Suprapubic skin (tissue), 4 donors: ENCODE measurements around the gene ATXN1. TPM values are rescaled to one million over a fixed set of nuclear protein-coding genes. Genes with fewer than 3 reads are reported as not detected.

Experiments used
- DNase-seq, 2 donors: peaks; one replicate each; pipeline ENCODE4 v3.0.0-alpha.2; 2019; ENCODE audit warnings: low spot score in 2 of 2
- H3K27ac ChIP-seq: fragments of 200-600 bp; sonication (generic); one replicate; pipeline ENCODE4 v1.5.1; 2019
- H3K27me3 ChIP-seq: fragments of 200-600 bp; sonication (generic); one replicate; pipeline ENCODE4 v1.5.1; 2019
- H3K36me3 ChIP-seq: fragments of 200-600 bp; sonication (generic); one replicate; pipeline ENCODE4 v1.5.1; 2019
- H3K4me1 ChIP-seq: fragments of 200-600 bp; sonication (generic); one replicate; pipeline ENCODE4 v1.5.1; 2019
- H3K4me3 ChIP-seq: fragments of 200-600 bp; sonication (generic); one replicate; pipeline ENCODE4 v1.5.1; 2019; ENCODE audit warnings: mild to moderate bottlenecking
- H3K9me3 ChIP-seq: fragments of 200-600 bp; sonication (generic); one replicate; pipeline ENCODE4 v1.5.1; 2019
- CTCF ChIP-seq, 2 donors: fragments of 200-600 bp in 1 of 2; fragments of 450-650 bp in 1 of 2; sonication (generic) in 1 of 2; IDR thresholded peaks; one replicate each; pipeline ENCODE4 v1.5.1; 2016 to 2019; ENCODE audit warnings: antibody characterized with exemption in 2 of 2, mild to moderate bottlenecking in 1 of 2, moderate library complexity in 1 of 2
- EP300 ChIP-seq: sonication (generic); formaldehyde crosslinking; IDR thresholded peaks from one replicate; pipeline ENCODE4 v1.6.1; 2017; ENCODE audit warnings: antibody characterized with exemption
- POLR2A ChIP-seq, 2 donors: fragments of 450-650 bp; IDR thresholded peaks; one replicate each; pipeline ENCODE4 v1.6.1; 2017; ENCODE audit warnings: antibody characterized with exemption in 2 of 2, mild to moderate bottlenecking in 2 of 2, moderate library complexity in 2 of 2
- POLR2AphosphoS5 ChIP-seq, 3 donors: sonication (generic); formaldehyde crosslinking; IDR thresholded peaks; one replicate each; pipeline ENCODE4 v1.6.1; 2017; ENCODE audit warnings: antibody characterized with exemption in 3 of 3
- WGBS: methylation state at CpG from one replicate; pipeline ENCODE4 v1.1.5; 2018; 5-methylcytosine and 5-hydroxymethylcytosine counted together
- total RNA-seq, 4 donors: library from RNA; depleted of rRNA; stranded (reverse); fragments of >200 nt; gene quantifications; one replicate each; pipeline ENCODE4 v1.1.0, GENCODE V29; 2016

Gene ATXN1
- total RNA-seq, 4 donors from 2014 or later, result 32.8 to 95.4 (median 42.4) TPM

GRCh38 chr6:16722630-16723029, 38.6 kb downstream of the ATXN1 start:
- Histone ChIP-seq H3K36me3 (no peaks in the 10 kb centered on the region), H3K4me1 (peaks cover 79% of the 10 kb centered on the region), H3K27me3 (no peaks in the 10 kb centered on the region), H3K9me3 (no peaks in the 10 kb centered on the region), H3K27ac (peak overlapping the region; percentile 51), H3K4me3 (no peak overlapping the region)
- TF ChIP-seq POLR2A (IDR thresholded peaks at IDR 0.05) (no peak), EP300 (no peak), CTCF (IDR thresholded peaks at IDR 0.05) (no peak), POLR2AphosphoS5 (IDR thresholded peaks at IDR 0.05) (no peak)
- WGBS, result 63% methylated on average over 3 of the region's 3 CpGs
- DNase-seq, result no peak

GRCh38 chr6:16721977-16722376, 39.3 kb downstream of the ATXN1 start:
- Histone ChIP-seq H3K27me3 (no peaks in the 10 kb centered on the region), H3K9me3 (no peaks in the 10 kb centered on the region), H3K36me3 (no peaks in the 10 kb centered on the region), H3K4me1 (peaks cover 82% of the 10 kb centered on the region), H3K4me3 (no peak overlapping the region), H3K27ac (peak overlapping the region; percentile 43)
- no peak for DNase-seq
- TF ChIP-seq POLR2AphosphoS5 (IDR thresholded peaks at IDR 0.05), result no peak
- TF ChIP-seq POLR2A (IDR thresholded peaks at IDR 0.05), result no peak
- no peak for TF ChIP-seq CTCF (IDR thresholded peaks at IDR 0.05)
- TF ChIP-seq EP300, result no peak
- 48% methylated on average over 5 of the region's 5 CpGs for WGBS

GRCh38 chr6:16720861-16721260, 40.4 kb downstream of the ATXN1 start:
- Histone ChIP-seq H3K4me1 (peaks cover 74% of the 10 kb centered on the region), H3K27me3 (no peaks in the 10 kb centered on the region), H3K9me3 (no peaks in the 10 kb centered on the region), H3K36me3 (no peaks in the 10 kb centered on the region), H3K27ac (peak overlapping the region; percentile 43), H3K4me3 (no peak overlapping the region)
- TF ChIP-seq POLR2AphosphoS5 (IDR thresholded peaks at IDR 0.05), result no peak
- no peak for TF ChIP-seq CTCF (IDR thresholded peaks at IDR 0.05)
- TF ChIP-seq POLR2A (IDR thresholded peaks at IDR 0.05), result no peak
- no peak for TF ChIP-seq EP300
- no peak for DNase-seq
- WGBS, result 42% methylated on average over 4 of the region's 4 CpGs

DNA sequence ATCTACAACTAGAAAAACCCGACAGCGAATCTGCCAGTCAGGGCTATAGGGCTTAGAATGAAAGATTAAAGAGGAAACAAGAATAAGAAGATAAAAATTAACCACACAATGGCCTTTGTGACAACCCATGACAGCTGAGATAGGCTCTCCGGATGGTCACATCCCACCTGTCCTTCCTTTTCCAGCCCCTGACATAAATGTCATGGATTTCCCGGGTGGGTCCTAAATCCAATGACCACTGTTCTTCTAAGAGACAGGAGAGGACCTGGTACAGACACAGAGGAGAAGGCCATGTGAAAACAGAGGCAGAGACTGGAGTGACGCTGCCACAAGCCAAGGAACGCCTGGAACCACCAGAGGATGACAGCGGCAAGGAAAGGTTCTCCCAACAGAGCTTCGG, 41.8 kb downstream of the ATXN1 start:
- no peak overlapping the region for H3K27ac ChIP-seq
- no peak overlapping the region for H3K4me3 ChIP-seq
- no peaks in the 10 kb centered on the region for H3K9me3 ChIP-seq
- H3K27me3 ChIP-seq, result no peaks in the 10 kb centered on the region
- DNase-seq, result no peak
- no peak for TF ChIP-seq EP300
- TF ChIP-seq POLR2A (IDR thresholded peaks at IDR 0.05), result no peak
- no peak for TF ChIP-seq POLR2AphosphoS5 (IDR thresholded peaks at IDR 0.05)
- no peak for TF ChIP-seq CTCF (IDR thresholded peaks at IDR 0.05)
- no peaks in the 10 kb centered on the region for H3K36me3 ChIP-seq
- H3K4me1 ChIP-seq, result peaks cover 62% of the 10 kb centered on the region
- 90% methylated on average over 8 of the region's 8 CpGs for WGBS

- no peak for DNase-seq
- no peaks in the 10 kb centered on the region for H3K27me3 ChIP-seq
- TF ChIP-seq POLR2A (IDR thresholded peaks at IDR 0.05), result no peak
- no peak for TF ChIP-seq EP300
- TF ChIP-seq CTCF (IDR thresholded peaks at IDR 0.05), result no peak
- no peak for TF ChIP-seq POLR2AphosphoS5 (IDR thresholded peaks at IDR 0.05)
- peaks cover 58% of the 10 kb centered on the region for H3K4me1 ChIP-seq
- WGBS, result 52% methylated on average over 3 of the region's 3 CpGs
- no peaks in the 10 kb centered on the region for H3K36me3 ChIP-seq
- no peaks in the 10 kb centered on the region for H3K9me3 ChIP-seq
- H3K4me3 ChIP-seq, result no peak overlapping the region
- H3K27ac ChIP-seq, result no peak overlapping the region
Observed at GRCh38 chr6:16718356-16718755, 42.9 kb downstream of the ATXN1 start.
